BLaER1 (cell line): ENCODE data around the gene WDFY2.

Source experiments
- H3K27ac ChIP-seq: shearing (Covaris generic); formaldehyde crosslinking; 2 replicates; pipeline ENCODE4 v1.8.1; 2022
- H3K27me3 ChIP-seq: shearing (Covaris generic); formaldehyde crosslinking; 2 replicates; pipeline ENCODE4 v1.8.1; 2022
- H3K36me3 ChIP-seq: shearing (Covaris generic); formaldehyde crosslinking; 2 replicates; pipeline ENCODE4 v1.8.1; 2022
- H3K4me1 ChIP-seq: shearing (Covaris generic); formaldehyde crosslinking; 2 replicates; pipeline ENCODE4 v1.8.1; 2022
- H3K4me2 ChIP-seq: shearing (Covaris generic); formaldehyde crosslinking; 2 replicates; pipeline ENCODE4 v1.8.1; 2022
- H3K4me3 ChIP-seq: shearing (Covaris generic); formaldehyde crosslinking; 2 replicates; pipeline ENCODE4 v1.8.1; 2022
- H3K9ac ChIP-seq: shearing (Covaris generic); formaldehyde crosslinking; 2 replicates; pipeline ENCODE4 v1.8.1; 2022
- H3K9me3 ChIP-seq: shearing (Covaris generic); formaldehyde crosslinking; 2 replicates; pipeline ENCODE4 v1.8.1; 2022
- H4K20me1 ChIP-seq: shearing (Covaris generic); formaldehyde crosslinking; 2 replicates; pipeline ENCODE4 v1.8.1; 2022
- Cebpa-rat ChIP-seq: shearing (Covaris generic); IDR thresholded peaks from 2 replicates; pipeline ENCODE4 v1.8.1; 2022

WDFY2 gene

GRCh38 chr13:51614350-51614786 lies 30.1 kb downstream of the WDFY2 start:
- H3K4me2 ChIP-seq: peak overlapping the region; percentile 70
- peaks cover 8% of the 10 kb centered on the region; the same call in 1 of the 2 replicates for H3K36me3 ChIP-seq
- no peaks in the 10 kb centered on the region for H3K27me3 ChIP-seq
- H3K4me3 ChIP-seq: peak overlapping the region; percentile 34; the same call in 1 of the 2 replicates
- H3K9ac ChIP-seq: no peak overlapping the region
- H3K27ac ChIP-seq: peak overlapping the region; percentile 19; the same call in 1 of the 2 replicates
- TF ChIP-seq Cebpa-rat: no peak
- peaks cover 36% of the 10 kb centered on the region for H3K4me1 ChIP-seq
- H3K9me3 ChIP-seq: no peaks in the 10 kb centered on the region
- no peaks in the 10 kb centered on the region; the same call in 1 of the 2 replicates for H4K20me1 ChIP-seq

GRCh38 chr13:51618626-51619025 lies 34.4 kb downstream of the WDFY2 start:
- no peaks in the 10 kb centered on the region for H3K27me3 ChIP-seq
- no peaks in the 10 kb centered on the region for H3K9me3 ChIP-seq
- H3K27ac ChIP-seq: no peak overlapping the region
- peaks cover 8% of the 10 kb centered on the region; the same call in 1 of the 2 replicates for H3K36me3 ChIP-seq
- H3K4me3 ChIP-seq: no peak overlapping the region
- H3K9ac ChIP-seq: no peak overlapping the region
- no peak for TF ChIP-seq Cebpa-rat
- H3K4me2 ChIP-seq: no peak overlapping the region
- peaks cover 21% of the 10 kb centered on the region for H3K4me1 ChIP-seq
- peaks cover 21% of the 10 kb centered on the region; the same call in 1 of the 2 replicates for H4K20me1 ChIP-seq

GRCh38 chr13:51619614-51620013 lies 35.4 kb downstream of the WDFY2 start:
- H3K9me3 ChIP-seq: no peaks in the 10 kb centered on the region
- H3K4me1 ChIP-seq: peaks cover 15% of the 10 kb centered on the region
- peaks cover 28% of the 10 kb centered on the region; the same call in 1 of the 2 replicates for H4K20me1 ChIP-seq
- H3K27ac ChIP-seq: no peak overlapping the region
- no peak overlapping the region for H3K4me3 ChIP-seq
- H3K9ac ChIP-seq: no peak overlapping the region
- H3K4me2 ChIP-seq: no peak overlapping the region
- no peak for TF ChIP-seq Cebpa-rat
- H3K27me3 ChIP-seq: no peaks in the 10 kb centered on the region
- peaks cover 8% of the 10 kb centered on the region; the same call in 1 of the 2 replicates for H3K36me3 ChIP-seq

- Histone ChIP-seq H3K36me3 (peaks cover 8% of the 10 kb centered on the region; the same call in 1 of the 2 replicates), H3K9me3 (no peaks in the 10 kb centered on the region), H3K9ac (no peak overlapping the region), H3K27me3 (no peaks in the 10 kb centered on the region), H3K4me3 (no peak overlapping the region), H4K20me1 (peaks cover 36% of the 10 kb centered on the region), H3K4me2 (no peak overlapping the region), H3K4me1 (peaks cover 11% of the 10 kb centered on the region; the same call in 1 of the 2 replicates), H3K27ac (no peak overlapping the region)
- no peak for TF ChIP-seq Cebpa-rat
Measured at GRCh38 chr13:51620165-51620983, 36.1 kb downstream of the WDFY2 start.

- Histone ChIP-seq H3K4me1 (peaks cover 11% of the 10 kb centered on the region; the same call in 1 of the 2 replicates), H3K9ac (no peak overlapping the region)
Measured at GRCh38 chr13:51621602-51622001, 37.3 kb downstream of the WDFY2 start.

GRCh38 chr13:51623473-51623872 lies 39.2 kb downstream of the WDFY2 start:
- Histone ChIP-seq H3K4me2 (peak overlapping the region; percentile 8; the same call in 1 of the 2 replicates), H4K20me1 (peaks cover 57% of the 10 kb centered on the region), H3K4me3 (no peak overlapping the region), H3K36me3 (peaks cover 15% of the 10 kb centered on the region; the same call in 1 of the 2 replicates), H3K27me3 (no peaks in the 10 kb centered on the region), H3K9me3 (peaks cover 12% of the 10 kb centered on the region), H3K9ac (no peak overlapping the region), H3K4me1 (peaks cover 11% of the 10 kb centered on the region; the same call in 1 of the 2 replicates), H3K27ac (no peak overlapping the region)
- no peak for TF ChIP-seq Cebpa-rat

More at GRCh38 chr13:51621602-51622001, 37.3 kb downstream of the WDFY2 start:
- Histone ChIP-seq H3K36me3 (peaks cover 8% of the 10 kb centered on the region; the same call in 1 of the 2 replicates), H3K27ac (no peak overlapping the region), H3K9me3 (no peaks in the 10 kb centered on the region), H4K20me1 (peaks cover 43% of the 10 kb centered on the region), H3K27me3 (no peaks in the 10 kb centered on the region), H3K4me3 (no peak overlapping the region), H3K4me2 (no peak overlapping the region)
- TF ChIP-seq Cebpa-rat: no peak

GRCh38 chr13:51624207-51624606 lies 39.9 kb downstream of the WDFY2 start:
- H3K9ac ChIP-seq: no peak overlapping the region
- peaks cover 8% of the 10 kb centered on the region; the same call in 1 of the 2 replicates for H3K36me3 ChIP-seq
- no peak overlapping the region for H3K27ac ChIP-seq
- peaks cover 11% of the 10 kb centered on the region; the same call in 1 of the 2 replicates for H3K4me1 ChIP-seq
- TF ChIP-seq Cebpa-rat: no peak
- no peak overlapping the region for H3K4me3 ChIP-seq
- H3K9me3 ChIP-seq: peaks cover 12% of the 10 kb centered on the region
- peaks cover 64% of the 10 kb centered on the region for H4K20me1 ChIP-seq
- H3K4me2 ChIP-seq: no peak overlapping the region
- H3K27me3 ChIP-seq: no peaks in the 10 kb centered on the region

GRCh38 chr13:51624695-51625345 lies 40.6 kb downstream of the WDFY2 start:
- Histone ChIP-seq H3K4me3 (no peak overlapping the region), H4K20me1 (peaks cover 67% of the 10 kb centered on the region), H3K27ac (no peak overlapping the region)

GRCh38 chr13:51625555-51626345 lies 41.5 kb downstream of the WDFY2 start:
- no peak for TF ChIP-seq Cebpa-rat
- H3K4me2 ChIP-seq: no peak overlapping the region
- H4K20me1 ChIP-seq: peaks cover 67% of the 10 kb centered on the region
- H3K9ac ChIP-seq: no peak overlapping the region
- H3K9me3 ChIP-seq: peaks cover 12% of the 10 kb centered on the region
- no peak overlapping the region for H3K27ac ChIP-seq
- H3K4me1 ChIP-seq: peaks cover 11% of the 10 kb centered on the region; the same call in 1 of the 2 replicates
- no peak overlapping the region for H3K4me3 ChIP-seq
- H3K27me3 ChIP-seq: no peaks in the 10 kb centered on the region
- peaks cover 8% of the 10 kb centered on the region; the same call in 1 of the 2 replicates for H3K36me3 ChIP-seq

More at GRCh38 chr13:51624695-51625345, 40.6 kb downstream of the WDFY2 start:
- Histone ChIP-seq H3K4me1 (peaks cover 11% of the 10 kb centered on the region; the same call in 1 of the 2 replicates), H3K4me2 (no peak overlapping the region), H3K36me3 (peaks cover 8% of the 10 kb centered on the region; the same call in 1 of the 2 replicates), H3K9ac (no peak overlapping the region), H3K27me3 (no peaks in the 10 kb centered on the region), H3K9me3 (peaks cover 12% of the 10 kb centered on the region)
- no peak for TF ChIP-seq Cebpa-rat
